Measurements from ENCODE around the gene TOR1AIP2. TPM values are rescaled to one million over a fixed set of nuclear protein-coding genes. Genes with fewer than 3 reads are reported as not detected.

The TOR1AIP2 gene
- total and polyA plus RNA-seq, 2 of the 8 experiments (the other 6 are each of a cell fraction or from before 2014, with no cell fraction given), result 12.1 to 75.2 TPM

GRCh38 chr1:179794146-179794545 lies 83.5 kb downstream of the TOR1AIP2 start:
- no peak overlapping the region for H2BK120ac ChIP-seq (replicated peaks; ENCODE audit: low read depth, low read length)
- H3K4me1 ChIP-seq (replicated peaks in 1 of 4; ENCODE audit: control insufficient read depth in 3 of 4, insufficient read depth in 4 of 4, low read length in 3 of 4), result no peaks in the 10 kb centered on the region; a peak in 1 of 7 replicates
- no peak overlapping the region for H2AK5ac ChIP-seq (ENCODE audit: low read depth, low read length)
- FAIRE-seq, result no peak
- H3K9me3 ChIP-seq (ENCODE audit: insufficient read depth in 2 of 2, low read depth in 1 of 2, low read length in 1 of 2), result no peaks in the 10 kb centered on the region
- no peak overlapping the region for H2BK20ac ChIP-seq (ENCODE audit: low read length)
- no peaks in the 10 kb centered on the region for H3K79me1 ChIP-seq (ENCODE audit: low read depth, low read length)
- DNase-seq (ENCODE audit: low read depth in 1 of 2, low spot score in 2 of 2), result no peak
- H4K20me1 ChIP-seq (replicated peaks in 1 of 2; ENCODE audit: control insufficient read depth in 1 of 2, insufficient read depth in 2 of 2, low read length in 2 of 2), result no peaks in the 10 kb centered on the region
- no peaks in the 10 kb centered on the region for H3K36me3 ChIP-seq (ENCODE audit: control insufficient read depth in 2 of 4, insufficient read depth in 4 of 4, low read length in 3 of 4)
- TF ChIP-seq RXRA (IDR thresholded peaks at IDR 0.05; ENCODE audit: insufficient read depth, low read depth, low read length), result no peak
- no peak for TF ChIP-seq TEAD4 (IDR thresholded peaks at IDR 0.05; ENCODE audit: low read depth, low read length)
- no peak for TF ChIP-seq KDM4A (IDR thresholded peaks at IDR 0.05; ENCODE audit: low read depth, low read length, severe bottlenecking)
- no peak for TF ChIP-seq RFX5 (IDR thresholded peaks at IDR 0.05; ENCODE audit: borderline replicate concordance, low read depth, low read length)
- TF ChIP-seq JUN (IDR thresholded peaks at IDR 0.05; ENCODE audit: low read depth, low read length), result no peak
- no peak for TF ChIP-seq SAP30 (IDR thresholded peaks at IDR 0.05; ENCODE audit: insufficient read depth, insufficient replicate concordance, low read length)
- TF ChIP-seq TAF7 (optimal IDR thresholded peaks at IDR 0.05; ENCODE audit: borderline replicate concordance, low read depth, low read length), result no peak
- TF ChIP-seq TCF12 (IDR thresholded peaks at IDR 0.05; ENCODE audit: low read depth, low read length), result no peak
- H3K79me2 ChIP-seq (ENCODE audit: control insufficient read depth in 1 of 2, insufficient read depth in 2 of 2, low read length in 2 of 2), result no peaks in the 10 kb centered on the region
- H3K4ac ChIP-seq (replicated peaks; ENCODE audit: insufficient read length, low read depth, low read length), result no peak overlapping the region
- CTCF ChIA-PET (ENCODE audit: partially characterized antibody), result interaction anchor here (2.0 to 6.1 kb wide), 3 partner anchors 16 to 88 kb away, joined by 8 to 40 read pairs (median 25); no protein-coding TSS in a partner anchor
- no peaks in the 10 kb centered on the region for H3K27me3 ChIP-seq (replicated peaks in 1 of 4; ENCODE audit: control insufficient read depth in 3 of 4, extremely low read depth in 1 of 4, insufficient read depth in 3 of 4, low read length in 3 of 4)
- no peak overlapping the region for H3K14ac ChIP-seq (ENCODE audit: insufficient read length)
- H3K18ac ChIP-seq (ENCODE audit: extremely low read depth, low read length), result no peak overlapping the region
- H2BK5ac ChIP-seq (ENCODE audit: low read depth, low read length), result no peak overlapping the region
- no peak overlapping the region for H2AFZ ChIP-seq (ENCODE audit: low read length)
- POLR2A ChIA-PET (ENCODE audit: partially characterized antibody), result no interaction called here
- 96% methylated on average over 1 of the region's 1 CpG; no CpG with 5 or more reads in 1 of the 2 experiments for WGBS, 2 experiments (ENCODE audit: extremely low coverage in 1 of 2, insufficient coverage in 1 of 2, insufficient read length in 1 of 2, insufficient replicate concordance in 2 of 2, low coverage in 1 of 2, low lambda C conversion rate in 2 of 2, missing lambda C conversion rate in 1 of 2)
- no peak overlapping the region for H3K27ac ChIP-seq (ENCODE audit: low read depth, low read length)
- no peak overlapping the region for H4K5ac ChIP-seq (ENCODE audit: insufficient read length, low read depth, low read length)
- H3K9ac ChIP-seq (replicated peaks in 1 of 4; ENCODE audit: extremely low read depth in 1 of 4, low read depth in 3 of 4, low read length in 3 of 4), result no peak overlapping the region
- H3K56ac ChIP-seq (replicated peaks; ENCODE audit: insufficient read length, low read depth, low read length), result no peak overlapping the region
- H3K4me3 ChIP-seq (ENCODE audit: extremely low read depth in 1 of 4, insufficient read depth in 2 of 4, low read depth in 3 of 4, low read length in 4 of 4), result no peak overlapping the region
- no peak overlapping the region for H2BK15ac ChIP-seq (ENCODE audit: low read length)
- no peak overlapping the region for H3K23ac ChIP-seq (ENCODE audit: insufficient read length)
- H3K4me2 ChIP-seq (ENCODE audit: insufficient read depth in 1 of 2, low read depth in 2 of 2, low read length in 2 of 2), result no peak overlapping the region
- no peak overlapping the region for H2BK12ac ChIP-seq (ENCODE audit: low read depth, low read length)
- no peaks in the 10 kb centered on the region for H3K23me2 ChIP-seq (ENCODE audit: low read depth, low read length)
- no peak overlapping the region for H4K8ac ChIP-seq (ENCODE audit: extremely low read depth, insufficient read depth, low read length)
- H4K91ac ChIP-seq (replicated peaks; ENCODE audit: insufficient read length, low read length), result no peak overlapping the region

Data from H1 (cell line).